ENCODE results near the gene KBTBD6.
"Not testable (repeated sequence)": the region's sequence is repeated elsewhere in the genome, so short reads cannot be mapped to it uniquely, and the experiment has no call there.

The KBTBD6 gene

DNA sequence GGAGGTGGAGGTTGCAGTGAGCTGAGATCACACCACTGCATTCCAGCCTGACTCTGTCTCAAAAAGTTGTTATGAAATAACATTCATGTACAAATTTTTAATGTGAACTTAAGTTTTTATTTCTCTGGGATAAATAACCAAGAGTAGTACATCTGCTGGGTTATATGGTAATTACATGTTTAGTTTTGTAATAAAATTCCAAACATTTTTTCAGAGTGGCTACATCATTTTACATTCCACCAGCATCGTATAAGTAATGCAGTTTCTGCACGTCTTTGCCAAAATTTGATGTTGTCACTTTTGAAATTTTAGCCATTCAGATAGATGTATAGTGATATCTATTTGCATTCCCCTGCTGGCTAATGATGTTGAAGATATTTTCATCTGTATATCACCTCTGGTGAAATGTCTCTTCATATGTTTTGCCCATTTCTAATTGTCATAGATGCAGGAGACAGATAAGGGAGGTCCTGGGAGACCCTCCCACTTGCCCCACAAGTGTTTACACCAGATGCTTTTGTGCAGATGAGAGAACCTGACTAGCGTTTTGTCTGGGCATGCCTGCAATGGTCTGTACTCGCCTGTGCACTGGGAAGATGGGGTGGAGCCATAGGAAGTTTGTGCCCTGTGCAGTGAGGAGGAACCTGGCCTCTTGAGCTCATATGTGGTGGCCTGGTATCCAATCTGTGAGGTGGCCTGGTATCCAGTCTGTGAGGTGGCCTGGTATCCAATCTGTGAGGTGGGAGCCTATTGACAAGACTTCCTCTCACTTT, 12.7 kb upstream of the KBTBD6 start:
- H3K27ac ChIP-seq, result no peak overlapping the region
- no peak for TF ChIP-seq ZFX (IDR thresholded peaks at IDR 0.05; ENCODE audit: borderline replicate concordance)
- TF ChIP-seq, protein P1, sequence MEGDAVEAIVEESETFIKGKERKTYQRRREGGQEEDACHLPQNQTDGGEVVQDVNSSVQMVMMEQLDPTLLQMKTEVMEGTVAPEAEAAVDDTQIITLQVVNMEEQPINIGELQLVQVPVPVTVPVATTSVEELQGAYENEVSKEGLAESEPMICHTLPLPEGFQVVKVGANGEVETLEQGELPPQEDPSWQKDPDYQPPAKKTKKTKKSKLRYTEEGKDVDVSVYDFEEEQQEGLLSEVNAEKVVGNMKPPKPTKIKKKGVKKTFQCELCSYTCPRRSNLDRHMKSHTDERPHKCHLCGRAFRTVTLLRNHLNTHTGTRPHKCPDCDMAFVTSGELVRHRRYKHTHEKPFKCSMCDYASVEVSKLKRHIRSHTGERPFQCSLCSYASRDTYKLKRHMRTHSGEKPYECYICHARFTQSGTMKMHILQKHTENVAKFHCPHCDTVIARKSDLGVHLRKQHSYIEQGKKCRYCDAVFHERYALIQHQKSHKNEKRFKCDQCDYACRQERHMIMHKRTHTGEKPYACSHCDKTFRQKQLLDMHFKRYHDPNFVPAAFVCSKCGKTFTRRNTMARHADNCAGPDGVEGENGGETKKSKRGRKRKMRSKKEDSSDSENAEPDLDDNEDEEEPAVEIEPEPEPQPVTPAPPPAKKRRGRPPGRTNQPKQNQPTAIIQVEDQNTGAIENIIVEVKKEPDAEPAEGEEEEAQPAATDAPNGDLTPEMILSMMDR (IDR thresholded peaks at IDR 0.05), result no peak

DNA sequence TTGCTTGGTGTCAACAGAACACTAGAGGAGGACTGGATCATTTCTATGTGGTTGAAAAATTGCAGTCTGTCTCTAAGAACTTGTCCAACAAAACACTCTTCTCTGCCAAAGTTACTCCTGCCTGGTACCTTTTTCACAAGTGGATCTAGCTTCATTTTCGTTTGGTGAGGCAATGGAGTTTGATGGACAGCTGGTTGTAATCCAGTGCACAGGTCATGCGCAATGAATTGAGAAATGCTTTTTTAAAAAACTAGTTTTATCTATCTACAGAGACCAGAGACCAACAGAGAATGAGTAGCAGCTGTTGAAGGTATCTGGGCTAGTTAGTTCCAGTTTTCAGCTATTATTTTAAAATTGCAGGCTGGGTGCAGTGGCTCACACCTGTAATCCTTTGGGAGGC, 12.0 kb upstream of the KBTBD6 start:
- H3K27ac ChIP-seq, result no peak overlapping the region
- no peak for TF ChIP-seq ZFX (IDR thresholded peaks at IDR 0.05; ENCODE audit: borderline replicate concordance)
- TF ChIP-seq, protein P1 (IDR thresholded peaks at IDR 0.05), result no peak

GRCh38 chr13:41139296-41139966, 6.8 kb upstream of the KBTBD6 start:
- no peak for TF ChIP-seq ZFX (IDR thresholded peaks at IDR 0.05; ENCODE audit: borderline replicate concordance)
- TF ChIP-seq, protein P1 (IDR thresholded peaks at IDR 0.05), result no peak
- no peak overlapping the region for H3K27ac ChIP-seq

- no peak overlapping the region for H3K27ac ChIP-seq
- TF ChIP-seq, protein P1 (IDR thresholded peaks at IDR 0.05), result no peak
- TF ChIP-seq ZFX (IDR thresholded peaks at IDR 0.05; ENCODE audit: borderline replicate concordance), result no peak
Observed at GRCh38 chr13:41137951-41138350, 5.3 kb upstream of the KBTBD6 start.

- H3K27ac ChIP-seq, result no peak overlapping the region
- TF ChIP-seq, protein P1 (IDR thresholded peaks at IDR 0.05), result no peak
- no peak for TF ChIP-seq ZFX (IDR thresholded peaks at IDR 0.05; ENCODE audit: borderline replicate concordance)
Observed at GRCh38 chr13:41137241-41137640, 4.6 kb upstream of the KBTBD6 start.

DNA sequence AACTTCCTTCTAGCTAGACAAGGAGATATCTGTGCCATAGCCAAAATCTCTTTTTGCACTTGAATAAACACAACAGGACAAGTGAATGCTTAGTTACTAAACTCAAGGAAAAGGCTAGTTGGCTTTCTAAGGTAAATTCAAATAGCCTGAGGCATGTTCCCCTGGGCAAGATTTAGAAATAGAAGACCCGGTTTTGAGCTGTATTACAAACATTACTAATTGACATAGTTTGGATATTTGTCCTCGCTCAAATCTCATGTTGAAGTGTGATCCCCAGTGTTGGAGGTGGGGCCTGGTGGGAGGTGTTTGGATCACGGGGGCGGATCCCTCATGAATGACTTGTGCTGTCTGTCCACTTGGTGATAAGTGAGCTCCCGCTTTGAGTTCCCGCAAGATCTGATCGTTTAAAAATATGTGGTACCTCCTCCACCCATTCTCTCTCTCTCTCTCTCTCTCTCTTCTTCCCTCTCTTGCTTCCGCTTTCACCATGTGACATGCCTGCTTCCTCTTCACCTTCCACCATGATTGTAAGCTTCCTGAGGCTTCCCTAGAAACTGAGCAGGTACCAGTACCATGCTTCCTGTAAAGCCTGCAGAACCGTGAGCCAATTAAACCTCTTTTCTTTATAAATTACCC, 3.9 kb upstream of the KBTBD6 start:
- TF ChIP-seq, protein P1 (IDR thresholded peaks at IDR 0.05), result no peak
- TF ChIP-seq ZFX (IDR thresholded peaks at IDR 0.05; ENCODE audit: borderline replicate concordance), result no peak
- H3K27ac ChIP-seq, result no peak overlapping the region

DNA sequence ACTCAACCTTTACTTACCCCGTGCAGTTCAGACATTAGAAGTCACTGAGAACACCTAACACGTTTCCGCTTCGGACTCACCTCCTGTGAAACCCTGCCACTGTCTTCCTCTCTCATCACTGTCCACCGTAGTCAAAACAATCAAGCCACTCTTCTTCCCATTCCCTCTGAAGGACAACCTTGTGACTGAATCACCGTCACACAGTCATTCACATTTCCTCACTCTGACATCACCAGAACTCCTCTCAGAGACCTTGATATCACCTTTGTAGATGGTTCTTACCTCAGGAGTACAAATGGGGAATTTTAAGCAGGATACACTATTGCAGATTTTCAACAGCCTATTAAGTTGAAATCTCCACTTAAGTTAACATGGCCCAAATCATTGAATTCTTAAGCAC, 1.3 kb upstream of the KBTBD6 start:
- H3K27ac ChIP-seq, result no peak overlapping the region
- TF ChIP-seq, protein P1 (IDR thresholded peaks at IDR 0.05), result no peak
- no peak for TF ChIP-seq ZFX (IDR thresholded peaks at IDR 0.05; ENCODE audit: borderline replicate concordance)

GRCh38 chr13:41131660-41132511, 716 bp downstream of the KBTBD6 start:
- H3K27ac ChIP-seq, result peak overlapping the region; percentile 79

GRCh38 chr13:41131189-41131588, 1.4 kb downstream of the KBTBD6 start:
- not testable (repeated sequence) for H3K27ac ChIP-seq

Measured in 22Rv1 (cell line).